Measurements from ENCODE around the gene NMT1.
"Not testable (repeated sequence)": the region's sequence is repeated elsewhere in the genome, so short reads cannot be mapped to it uniquely, and the experiment has no call there.

GRCh38 chr17:45051720-45052051 lies 9.4 kb upstream of the NMT1 start:
- TF ChIP-seq POLR2AphosphoS5 (IDR thresholded peaks at IDR 0.05; ENCODE audit: low read depth); EZH2phosphoT487 (IDR thresholded peaks at IDR 0.05; ENCODE audit: unreplicated experiment); CTCF (conservative IDR thresholded peaks at IDR 0.05; ENCODE audit: low read depth in 2 of 2); REST (IDR thresholded peaks at IDR 0.05; ENCODE audit: unreplicated experiment); JUNB (IDR thresholded peaks at IDR 0.05; ENCODE audit: unreplicated experiment); STAT1 (IDR thresholded peaks at IDR 0.05; ENCODE audit: unreplicated experiment); EZH2 (IDR thresholded peaks at IDR 0.05; ENCODE audit: low read depth, unreplicated experiment); ZNF114 (CRISPR knock-in tag; IDR thresholded peaks at IDR 0.05): not testable (repeated sequence)
